Measurements from ENCODE around the gene NEK7.

NEK7 gene

GRCh38 chr1:198117267-198117666 is 39.5 kb upstream of the NEK7 start:
- no peak for TF ChIP-seq ZFX (IDR thresholded peaks at IDR 0.05; ENCODE audit: borderline replicate concordance)
- TF ChIP-seq, protein P1, sequence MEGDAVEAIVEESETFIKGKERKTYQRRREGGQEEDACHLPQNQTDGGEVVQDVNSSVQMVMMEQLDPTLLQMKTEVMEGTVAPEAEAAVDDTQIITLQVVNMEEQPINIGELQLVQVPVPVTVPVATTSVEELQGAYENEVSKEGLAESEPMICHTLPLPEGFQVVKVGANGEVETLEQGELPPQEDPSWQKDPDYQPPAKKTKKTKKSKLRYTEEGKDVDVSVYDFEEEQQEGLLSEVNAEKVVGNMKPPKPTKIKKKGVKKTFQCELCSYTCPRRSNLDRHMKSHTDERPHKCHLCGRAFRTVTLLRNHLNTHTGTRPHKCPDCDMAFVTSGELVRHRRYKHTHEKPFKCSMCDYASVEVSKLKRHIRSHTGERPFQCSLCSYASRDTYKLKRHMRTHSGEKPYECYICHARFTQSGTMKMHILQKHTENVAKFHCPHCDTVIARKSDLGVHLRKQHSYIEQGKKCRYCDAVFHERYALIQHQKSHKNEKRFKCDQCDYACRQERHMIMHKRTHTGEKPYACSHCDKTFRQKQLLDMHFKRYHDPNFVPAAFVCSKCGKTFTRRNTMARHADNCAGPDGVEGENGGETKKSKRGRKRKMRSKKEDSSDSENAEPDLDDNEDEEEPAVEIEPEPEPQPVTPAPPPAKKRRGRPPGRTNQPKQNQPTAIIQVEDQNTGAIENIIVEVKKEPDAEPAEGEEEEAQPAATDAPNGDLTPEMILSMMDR (IDR thresholded peaks at IDR 0.05): no peak
- H3K27ac ChIP-seq: no peak overlapping the region

GRCh38 chr1:198118134-198118533 is 38.7 kb upstream of the NEK7 start:
- no peak for TF ChIP-seq ZFX (IDR thresholded peaks at IDR 0.05; ENCODE audit: borderline replicate concordance)

GRCh38 chr1:198119906-198120305 is 36.9 kb upstream of the NEK7 start:
- TF ChIP-seq ZFX (IDR thresholded peaks at IDR 0.05; ENCODE audit: borderline replicate concordance): no peak
- TF ChIP-seq, protein P1 (IDR thresholded peaks at IDR 0.05): no peak

More at GRCh38 chr1:198118134-198118533, 38.7 kb upstream of the NEK7 start:
- H3K27ac ChIP-seq: no peak overlapping the region

DNA sequence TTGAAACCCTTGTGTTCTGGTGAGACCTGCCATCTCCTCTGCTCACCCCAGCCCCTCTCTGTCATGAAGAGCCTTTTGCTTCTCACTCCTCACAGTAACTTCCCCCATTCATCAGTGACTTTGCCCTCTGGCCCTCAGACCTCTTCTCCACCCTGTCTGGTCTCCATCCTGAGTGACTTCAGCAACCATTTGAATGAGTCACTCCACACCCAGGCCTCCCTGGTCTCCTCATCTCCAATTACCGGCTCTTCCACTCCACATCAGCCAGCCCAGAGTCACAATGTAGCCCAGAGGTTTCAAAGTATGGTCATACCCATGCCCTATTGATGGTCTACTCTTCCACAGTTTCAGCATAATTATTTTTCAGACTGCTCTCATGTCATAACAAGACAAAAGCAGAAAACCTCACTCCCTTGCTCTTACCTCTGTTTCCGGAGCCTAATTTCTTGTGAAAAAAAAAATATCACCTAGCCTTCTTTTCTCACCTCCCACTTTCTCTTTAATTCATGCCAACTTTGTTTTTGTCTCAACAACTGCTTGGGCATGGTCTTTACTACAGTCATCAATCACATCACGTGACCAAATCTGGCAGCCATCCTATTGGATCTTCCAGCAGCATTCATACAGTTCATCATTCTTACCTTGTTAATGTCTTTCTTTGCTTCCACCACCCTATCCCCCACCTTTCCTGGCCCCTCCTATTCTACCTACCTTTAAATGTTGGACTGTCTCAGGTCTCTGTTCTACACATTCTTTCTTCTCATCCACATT is 35.6 kb upstream of the NEK7 start:
- H3K27ac ChIP-seq: no peak overlapping the region
- TF ChIP-seq, protein P1 (IDR thresholded peaks at IDR 0.05): no peak
- no peak for TF ChIP-seq ZFX (IDR thresholded peaks at IDR 0.05; ENCODE audit: borderline replicate concordance)

More at GRCh38 chr1:198119906-198120305, 36.9 kb upstream of the NEK7 start:
- no peak overlapping the region for H3K27ac ChIP-seq

GRCh38 chr1:198122693-198123092 is 34.1 kb upstream of the NEK7 start:
- TF ChIP-seq ZFX (IDR thresholded peaks at IDR 0.05; ENCODE audit: borderline replicate concordance): no peak
- TF ChIP-seq, protein P1 (IDR thresholded peaks at IDR 0.05): no peak
- no peak overlapping the region for H3K27ac ChIP-seq

- no peak overlapping the region for H3K27ac ChIP-seq
- TF ChIP-seq, protein P1 (IDR thresholded peaks at IDR 0.05): no peak
- TF ChIP-seq ZFX (IDR thresholded peaks at IDR 0.05; ENCODE audit: borderline replicate concordance): no peak
Observed at GRCh38 chr1:198123133-198123532, 33.7 kb upstream of the NEK7 start.

GRCh38 chr1:198124673-198125072 is 32.1 kb upstream of the NEK7 start:
- TF ChIP-seq ZFX (IDR thresholded peaks at IDR 0.05; ENCODE audit: borderline replicate concordance): no peak
- TF ChIP-seq, protein P1 (IDR thresholded peaks at IDR 0.05): no peak

More at GRCh38 chr1:198124673-198125072, 32.1 kb upstream of the NEK7 start:
- no peak overlapping the region for H3K27ac ChIP-seq
